HG02840 (cell line): ENCODE measurements around the gene AHCYL1.
A peak's percentile ranks its signal among the peaks of the same experiment; 100 is the strongest.

Source experiments
- ATAC-seq: cut with Tn5 transposase; IDR thresholded peaks from one replicate; pipeline ENCODE4 v1.9.1; 2021; ENCODE audit warnings: mild to moderate bottlenecking, moderate library complexity, moderate number of reproducible peaks; ENCODE audit not compliant: unreplicated experiment, low FRiP score

AHCYL1 gene

GRCh38 chr1:110034040-110034450 lies 49.5 kb downstream of the AHCYL1 start:
- ATAC-seq = no peak

- ATAC-seq = peak; percentile 84
These were observed 50.1 kb downstream of the AHCYL1 start, which contains the start of gene STRIP1 for GRCh38 chr1:110034451-110035235. STRIP1 (plus strand) TSS chr1:110034624; CDS start chr1:110034638, 14 bp downstream.

- ATAC-seq = no peak
These were observed 50.7 kb downstream of the AHCYL1 start for GRCh38 chr1:110035236-110035752.

- no peak for ATAC-seq
These were observed 53.7 kb downstream of the AHCYL1 start for GRCh38 chr1:110038271-110038670.

GRCh38 chr1:110039641-110040040 lies 55.1 kb downstream of the AHCYL1 start:
- ATAC-seq = no peak

- ATAC-seq = no peak
These were observed 56.0 kb downstream of the AHCYL1 start for GRCh38 chr1:110040548-110040947.

GRCh38 chr1:110043016-110043415 lies 58.5 kb downstream of the AHCYL1 start:
- ATAC-seq = no peak

GRCh38 chr1:110047463-110047862 lies 62.9 kb downstream of the AHCYL1 start:
- no peak for ATAC-seq

GRCh38 chr1:110048240-110048639 lies 63.7 kb downstream of the AHCYL1 start:
- ATAC-seq = no peak

GRCh38 chr1:110048923-110049601 lies 64.5 kb downstream of the AHCYL1 start:
- ATAC-seq = no peak

GRCh38 chr1:110049801-110050601 lies 65.4 kb downstream of the AHCYL1 start:
- ATAC-seq = no peak

GRCh38 chr1:110050602-110051261 lies 66.2 kb downstream of the AHCYL1 start:
- no peak for ATAC-seq

- no peak for ATAC-seq
These were observed 66.7 kb downstream of the AHCYL1 start for GRCh38 chr1:110051262-110051648.

- ATAC-seq = no peak
These were observed 69.2 kb downstream of the AHCYL1 start for GRCh38 chr1:110053552-110054428.

- no peak for ATAC-seq
These were observed 71.1 kb downstream of the AHCYL1 start for GRCh38 chr1:110055493-110056284.

GRCh38 chr1:110056285-110056683 lies 71.7 kb downstream of the AHCYL1 start:
- no peak for ATAC-seq

- no peak for ATAC-seq
These were observed 72.2 kb downstream of the AHCYL1 start for GRCh38 chr1:110056776-110057175.

GRCh38 chr1:110057963-110058518 lies 73.5 kb downstream of the AHCYL1 start:
- ATAC-seq = no peak
